IPS-15b (cell line): ENCODE results near the gene SH2D1B.

Experiments used
- H3K27me3 ChIP-seq: one replicate; pipeline ENCODE4 v1.6.1; 2013; ENCODE audit warnings: low read length; ENCODE audit not compliant: control insufficient read depth, insufficient read depth
- H3K36me3 ChIP-seq: one replicate; pipeline ENCODE4 v1.6.1; 2013; ENCODE audit warnings: low read length; ENCODE audit not compliant: control insufficient read depth, insufficient read depth
- H3K4me1 ChIP-seq: one replicate; pipeline ENCODE4 v1.6.1; 2013; ENCODE audit warnings: mild to moderate bottlenecking, low read length; ENCODE audit not compliant: control insufficient read depth, insufficient read depth
- H3K4me3 ChIP-seq: one replicate; pipeline ENCODE4 v1.5.1; 2013; ENCODE audit warnings: low read depth, low read length
- H3K9ac ChIP-seq: one replicate; pipeline ENCODE4 v1.6.1; 2013; ENCODE audit warnings: low read depth, mild to moderate bottlenecking, low read length
- H3K9me3 ChIP-seq: one replicate; pipeline ENCODE4 v1.6.1; 2013; ENCODE audit warnings: mild to moderate bottlenecking, low read length; ENCODE audit not compliant: control insufficient read depth, insufficient read depth

Gene SH2D1B

GRCh38 chr1:162366149-162366548, 45.8 kb downstream of the SH2D1B start:
- Histone ChIP-seq H3K27me3 (no peaks in the 10 kb centered on the region), H3K4me1 (no peaks in the 10 kb centered on the region), H3K9me3 (no peaks in the 10 kb centered on the region), H3K36me3 (peaks cover 6% of the 10 kb centered on the region), H3K4me3 (no peak overlapping the region), H3K9ac (no peak overlapping the region)

GRCh38 chr1:162365284-162366020, 46.5 kb downstream of the SH2D1B start:
- no peaks in the 10 kb centered on the region for H3K9me3 ChIP-seq
- peaks cover 6% of the 10 kb centered on the region for H3K36me3 ChIP-seq
- H3K4me1 ChIP-seq = no peaks in the 10 kb centered on the region
- H3K27me3 ChIP-seq = no peaks in the 10 kb centered on the region
- no peak overlapping the region for H3K9ac ChIP-seq
- no peak overlapping the region for H3K4me3 ChIP-seq

- Histone ChIP-seq H3K36me3 (peaks cover 6% of the 10 kb centered on the region), H3K4me1 (no peaks in the 10 kb centered on the region), H3K9ac (no peak overlapping the region), H3K4me3 (no peak overlapping the region), H3K9me3 (no peaks in the 10 kb centered on the region), H3K27me3 (no peaks in the 10 kb centered on the region)
Observed at GRCh38 chr1:162364498-162364897, 47.4 kb downstream of the SH2D1B start.

GRCh38 chr1:162363823-162364222, 48.1 kb downstream of the SH2D1B start:
- H3K9ac ChIP-seq = no peak overlapping the region
- no peaks in the 10 kb centered on the region for H3K4me1 ChIP-seq
- H3K9me3 ChIP-seq = no peaks in the 10 kb centered on the region
- peaks cover 6% of the 10 kb centered on the region for H3K36me3 ChIP-seq
- H3K4me3 ChIP-seq = no peak overlapping the region
- H3K27me3 ChIP-seq = no peaks in the 10 kb centered on the region

GRCh38 chr1:162361349-162361748, 50.6 kb downstream of the SH2D1B start:
- H3K27me3 ChIP-seq = no peaks in the 10 kb centered on the region
- no peak overlapping the region for H3K9ac ChIP-seq
- peaks cover 3% of the 10 kb centered on the region for H3K36me3 ChIP-seq
- H3K4me3 ChIP-seq = no peak overlapping the region
- H3K4me1 ChIP-seq = no peaks in the 10 kb centered on the region
- H3K9me3 ChIP-seq = no peaks in the 10 kb centered on the region

- H3K36me3 ChIP-seq = peaks cover 4% of the 10 kb centered on the region
- H3K4me1 ChIP-seq = no peaks in the 10 kb centered on the region
- H3K4me3 ChIP-seq = no peak overlapping the region
- H3K27me3 ChIP-seq = no peaks in the 10 kb centered on the region
- H3K9me3 ChIP-seq = no peaks in the 10 kb centered on the region
- H3K9ac ChIP-seq = no peak overlapping the region
Observed at GRCh38 chr1:162360874-162361260, 51.1 kb downstream of the SH2D1B start.

- Histone ChIP-seq H3K27me3 (no peaks in the 10 kb centered on the region), H3K9ac (no peak overlapping the region), H3K36me3 (peaks cover 7% of the 10 kb centered on the region), H3K4me1 (no peaks in the 10 kb centered on the region), H3K9me3 (no peaks in the 10 kb centered on the region), H3K4me3 (no peak overlapping the region)
Observed at GRCh38 chr1:162360237-162360873, 51.6 kb downstream of the SH2D1B start.

- Histone ChIP-seq H3K9me3 (no peaks in the 10 kb centered on the region), H3K27me3 (no peaks in the 10 kb centered on the region), H3K9ac (no peak overlapping the region), H3K4me3 (no peak overlapping the region), H3K4me1 (no peaks in the 10 kb centered on the region), H3K36me3 (peaks cover 9% of the 10 kb centered on the region)
Observed at GRCh38 chr1:162359523-162360236, 52.3 kb downstream of the SH2D1B start.

GRCh38 chr1:162358928-162359327, 53.0 kb downstream of the SH2D1B start:
- H3K36me3 ChIP-seq = peaks cover 9% of the 10 kb centered on the region
- no peak overlapping the region for H3K4me3 ChIP-seq
- no peaks in the 10 kb centered on the region for H3K9me3 ChIP-seq
- no peak overlapping the region for H3K9ac ChIP-seq
- H3K27me3 ChIP-seq = no peaks in the 10 kb centered on the region
- H3K4me1 ChIP-seq = no peaks in the 10 kb centered on the region

GRCh38 chr1:162357681-162358266, 54.2 kb downstream of the SH2D1B start:
- no peaks in the 10 kb centered on the region for H3K9me3 ChIP-seq
- H3K9ac ChIP-seq = no peak overlapping the region
- no peaks in the 10 kb centered on the region for H3K27me3 ChIP-seq
- peaks cover 9% of the 10 kb centered on the region for H3K36me3 ChIP-seq
- H3K4me1 ChIP-seq = peaks cover 4% of the 10 kb centered on the region
- no peak overlapping the region for H3K4me3 ChIP-seq

GRCh38 chr1:162353702-162354101, 58.2 kb downstream of the SH2D1B start:
- H3K9me3 ChIP-seq = no peaks in the 10 kb centered on the region
- no peaks in the 10 kb centered on the region for H3K27me3 ChIP-seq
- H3K4me3 ChIP-seq = no peak overlapping the region
- H3K4me1 ChIP-seq = peaks cover 4% of the 10 kb centered on the region
- H3K36me3 ChIP-seq = peaks cover 9% of the 10 kb centered on the region
- no peak overlapping the region for H3K9ac ChIP-seq
